HEK293 (cell line): Measurements from ENCODE around the gene AGRN.

Source experiments
- BCL11B ChIP-seq: fragments of 450-650 bp; formaldehyde crosslinking; IDR thresholded peaks from 2 replicates; pipeline ENCODE4 v1.5.1; 2016; ENCODE audit warnings: low read depth, missing biosample characterization, missing genetic modification characterization
- EGR2 ChIP-seq: fragments of 450-650 bp; formaldehyde crosslinking; IDR thresholded peaks from 2 replicates; pipeline ENCODE4 v1.5.1; 2016; ENCODE audit warnings: low read depth, missing biosample characterization, missing genetic modification characterization
- GLIS1 ChIP-seq: fragments of 450-650 bp; formaldehyde crosslinking; IDR thresholded peaks from 2 replicates; pipeline ENCODE4 v1.5.1; 2016; ENCODE audit warnings: missing biosample characterization, missing genetic modification characterization
- KLF1 ChIP-seq: fragments of 450-650 bp; formaldehyde crosslinking; IDR thresholded peaks from 2 replicates; pipeline ENCODE4 v1.5.1; 2016; ENCODE audit warnings: missing biosample characterization, missing genetic modification characterization
- KLF10 ChIP-seq: fragments of 450-650 bp; IDR thresholded peaks from 2 replicates; pipeline ENCODE4 v1.5.1; 2018; ENCODE audit warnings: missing biosample characterization, mild to moderate bottlenecking, missing genetic modification characterization
- KLF16 ChIP-seq: fragments of 450-650 bp; formaldehyde crosslinking; IDR thresholded peaks from 2 replicates; pipeline ENCODE4 v1.5.1; 2017; ENCODE audit warnings: missing biosample characterization, missing genetic modification characterization
- PRDM1 ChIP-seq: fragments of 450-650 bp; formaldehyde crosslinking; IDR thresholded peaks from 2 replicates; pipeline ENCODE4; 2016; ENCODE audit warnings: missing biosample characterization, missing genetic modification characterization
- YY2 ChIP-seq: fragments of 450-650 bp; formaldehyde crosslinking; IDR thresholded peaks from 2 replicates; pipeline ENCODE4 v1.5.1; 2016; ENCODE audit warnings: missing biosample characterization, missing genetic modification characterization
- ZBTB1 ChIP-seq: fragments of 450-650 bp; formaldehyde crosslinking; IDR thresholded peaks from 2 replicates; pipeline ENCODE4 v1.5.1; 2016; ENCODE audit warnings: missing biosample characterization, missing genetic modification characterization
- ZBTB8A ChIP-seq: fragments of 450-650 bp; formaldehyde crosslinking; IDR thresholded peaks from 2 replicates; pipeline ENCODE4 v1.5.1; 2016; ENCODE audit warnings: missing biosample characterization, missing genetic modification characterization
- ZEB2 ChIP-seq: fragments of 450-650 bp; formaldehyde crosslinking; IDR thresholded peaks from 2 replicates; pipeline ENCODE4 v1.5.1; 2016; ENCODE audit warnings: missing biosample characterization, missing genetic modification characterization
- ZFP69B ChIP-seq: fragments of 450-650 bp; formaldehyde crosslinking; IDR thresholded peaks from 2 replicates; pipeline ENCODE4 v1.5.1; 2016; ENCODE audit warnings: missing biosample characterization, missing genetic modification characterization
- ZIC2 ChIP-seq: fragments of 450-650 bp; formaldehyde crosslinking; IDR thresholded peaks from 2 replicates; pipeline ENCODE4 v1.5.1; 2016; ENCODE audit warnings: missing biosample characterization, missing genetic modification characterization
- ZNF121 ChIP-seq: fragments of 450-650 bp; formaldehyde crosslinking; IDR thresholded peaks from 2 replicates; pipeline ENCODE4 v1.5.1; 2016; ENCODE audit warnings: missing biosample characterization, missing genetic modification characterization
- ZNF132 ChIP-seq: fragments of 450-650 bp; formaldehyde crosslinking; IDR thresholded peaks from 2 replicates; pipeline ENCODE4 v1.5.1; 2017; ENCODE audit warnings: missing biosample characterization, missing genetic modification characterization, borderline replicate concordance
- ZNF138 ChIP-seq: fragments of 450-650 bp; formaldehyde crosslinking; IDR thresholded peaks from 2 replicates; pipeline ENCODE4 v1.5.1; 2016; ENCODE audit warnings: missing biosample characterization, missing genetic modification characterization, borderline replicate concordance
- ZNF140 ChIP-seq: fragments of 450-650 bp; formaldehyde crosslinking; IDR thresholded peaks from 2 replicates; pipeline ENCODE4 v1.5.1; 2016; ENCODE audit warnings: missing biosample characterization, missing genetic modification characterization
- ZNF157 ChIP-seq: fragments of 450-650 bp; formaldehyde crosslinking; IDR thresholded peaks from 2 replicates; pipeline ENCODE4 v1.5.1; 2016; ENCODE audit warnings: missing biosample characterization, missing genetic modification characterization
- ZNF174 ChIP-seq: fragments of 450-650 bp; formaldehyde crosslinking; IDR thresholded peaks from 2 replicates; pipeline ENCODE4 v1.5.0; 2017; ENCODE audit warnings: missing biosample characterization, mild to moderate bottlenecking, missing genetic modification characterization
- ZNF175 ChIP-seq: fragments of 450-650 bp; formaldehyde crosslinking; IDR thresholded peaks from 2 replicates; pipeline ENCODE4 v1.5.1; 2016; ENCODE audit warnings: missing biosample characterization, missing genetic modification characterization
- ZNF311 ChIP-seq: fragments of 450-650 bp; formaldehyde crosslinking; IDR thresholded peaks from 2 replicates; pipeline ENCODE4 v1.5.1; 2017; ENCODE audit warnings: missing biosample characterization, missing genetic modification characterization, borderline replicate concordance
- ZNF324 ChIP-seq: fragments of 450-650 bp; formaldehyde crosslinking; IDR thresholded peaks from 2 replicates; pipeline ENCODE4 v1.5.1; 2016; ENCODE audit warnings: missing biosample characterization, missing genetic modification characterization
- ZNF37A ChIP-seq: fragments of 450-650 bp; IDR thresholded peaks from 2 replicates; pipeline ENCODE4 v1.5.1; 2018; ENCODE audit warnings: missing biosample characterization, missing genetic modification characterization
- ZNF394 ChIP-seq: fragments of 450-650 bp; formaldehyde crosslinking; IDR thresholded peaks from 2 replicates; pipeline ENCODE4 v1.5.1; 2016; ENCODE audit warnings: missing biosample characterization, missing genetic modification characterization, mild to moderate bottlenecking, moderate library complexity, borderline replicate concordance
- ZNF48 ChIP-seq: fragments of 450-650 bp; formaldehyde crosslinking; IDR thresholded peaks from 2 replicates; pipeline ENCODE4 v1.5.1; 2016; ENCODE audit warnings: missing biosample characterization, missing genetic modification characterization
- ZNF571 ChIP-seq: fragments of 450-650 bp; formaldehyde crosslinking; IDR thresholded peaks from 2 replicates; pipeline ENCODE4 v1.5.0; 2017; ENCODE audit warnings: missing biosample characterization, missing genetic modification characterization
- ZNF600 ChIP-seq: fragments of 450-650 bp; formaldehyde crosslinking; IDR thresholded peaks from 2 replicates; pipeline ENCODE4 v1.5.1; 2016; ENCODE audit warnings: missing biosample characterization, missing genetic modification characterization
- ZNF692 ChIP-seq: fragments of 450-650 bp; formaldehyde crosslinking; IDR thresholded peaks from 2 replicates; pipeline ENCODE4 v1.5.1; 2016; ENCODE audit warnings: missing biosample characterization, missing genetic modification characterization
- ZNF707 ChIP-seq: fragments of 450-650 bp; formaldehyde crosslinking; IDR thresholded peaks from 2 replicates; pipeline ENCODE4 v1.5.1; 2016; ENCODE audit warnings: missing biosample characterization, missing genetic modification characterization
- ZNF76 ChIP-seq: fragments of 450-650 bp; formaldehyde crosslinking; IDR thresholded peaks from 2 replicates; pipeline ENCODE4; 2016; ENCODE audit warnings: low read depth, missing biosample characterization, missing genetic modification characterization, borderline replicate concordance
- ZNF776 ChIP-seq: fragments of 450-650 bp; formaldehyde crosslinking; IDR thresholded peaks from 2 replicates; pipeline ENCODE4 v1.5.0; 2017; ENCODE audit warnings: missing biosample characterization, missing genetic modification characterization, borderline replicate concordance
- ZNF785 ChIP-seq: fragments of 450-650 bp; formaldehyde crosslinking; IDR thresholded peaks from 2 replicates; pipeline ENCODE4 v1.5.1; 2016; ENCODE audit warnings: missing biosample characterization, missing genetic modification characterization
- ZNF843 ChIP-seq: fragments of 450-650 bp; formaldehyde crosslinking; IDR thresholded peaks from 2 replicates; pipeline ENCODE4 v1.5.1; 2016; ENCODE audit warnings: missing biosample characterization, missing genetic modification characterization
- ZSCAN30 ChIP-seq: fragments of 450-650 bp; IDR thresholded peaks from 2 replicates; pipeline ENCODE4 v1.5.1; 2018; ENCODE audit warnings: missing biosample characterization, mild to moderate bottlenecking, missing genetic modification characterization, moderate library complexity
- ZSCAN4 ChIP-seq: fragments of 450-650 bp; formaldehyde crosslinking; IDR thresholded peaks from 2 replicates; pipeline ENCODE4 v1.5.1; 2017; ENCODE audit warnings: missing biosample characterization, missing genetic modification characterization
- TF ChIP-seq, protein P1 (sequence below): fragments of 450-650 bp; formaldehyde crosslinking; IDR thresholded peaks from 2 replicates; pipeline ENCODE4 v1.5.1; 2016; ENCODE audit warnings: missing biosample characterization, missing genetic modification characterization
- TF ChIP-seq, protein P2 (sequence below): fragments of 450-650 bp; formaldehyde crosslinking; IDR thresholded peaks from 2 replicates; pipeline ENCODE4 v1.5.1; 2016; ENCODE audit warnings: missing biosample characterization, missing genetic modification characterization

AGRN gene

DNA sequence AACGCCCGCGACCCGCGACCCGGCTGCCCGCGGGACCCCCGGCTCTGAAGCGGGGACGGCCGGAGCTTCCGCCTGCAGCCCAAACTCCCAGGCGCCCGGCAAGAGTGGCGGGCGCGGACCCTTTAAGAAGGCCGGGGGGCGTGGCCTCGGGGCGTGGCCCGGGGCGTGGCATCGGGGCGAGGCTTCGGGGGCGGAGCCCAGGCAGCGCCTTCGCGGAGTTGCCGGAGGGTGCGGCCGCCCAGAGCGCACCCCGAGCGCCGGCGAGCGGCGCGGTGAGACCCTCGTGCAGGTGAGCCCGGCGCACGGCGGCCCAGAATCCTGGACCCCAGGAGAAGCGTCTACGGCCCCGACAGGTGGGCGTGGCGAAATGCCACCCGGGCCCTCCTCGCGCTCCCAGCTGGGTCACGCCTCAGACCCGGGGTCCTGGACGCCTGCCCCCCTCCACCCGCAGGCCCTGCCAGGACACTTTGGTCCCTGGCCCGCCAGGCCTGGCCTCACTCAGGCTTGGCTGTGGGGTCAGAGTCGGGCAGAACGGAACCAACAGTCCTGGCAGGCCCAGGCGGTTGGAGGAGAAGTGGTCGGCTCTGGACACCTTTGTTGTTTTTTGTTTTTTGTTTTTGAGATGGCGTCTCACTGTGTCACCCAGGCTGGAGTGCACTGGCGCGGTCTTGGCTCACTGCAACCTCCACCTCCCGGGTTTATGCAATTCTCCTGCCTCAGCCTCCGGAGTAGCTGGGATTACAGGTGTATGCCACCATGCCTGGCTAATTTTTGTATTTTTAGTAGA lies 39.8 kb downstream of the AGRN start (continued):
- TF ChIP-seq ZBTB8A (tag by site-specific recombination) (no peak), ZNF692 (tag by site-specific recombination) (0 out of 2 replicates have a peak, but pooled peaks have one; percentile 4), ZNF571 (tag by site-specific recombination) (no peak), ZNF140 (tag by site-specific recombination) (no peak), ZNF76 (no peak), ZNF600 (tag by site-specific recombination) (peak; percentile 71), KLF10 (tag by site-specific recombination) (peak; percentile 89), ZNF707 (no peak), ZSCAN4 (tag by site-specific recombination) (no peak), BCL11B (tag by site-specific recombination) (peak; percentile 69; the same call in 1 of the 2 replicates), ZNF776 (tag by site-specific recombination) (no peak), KLF16 (tag by site-specific recombination) (no peak), KLF1 (peak; percentile 71), YY2 (tag by site-specific recombination) (no peak), ZNF311 (tag by site-specific recombination) (no peak), ZNF121 (tag by site-specific recombination) (no peak), ZFP69B (tag by site-specific recombination) (no peak), ZNF174 (tag by site-specific recombination) (no peak), PRDM1 (tag by site-specific recombination) (no peak), GLIS1 (tag by site-specific recombination) (peak; percentile 35; the same call in 1 of the 2 replicates), ZBTB1 (tag by site-specific recombination) (no peak), EGR2 (tag by site-specific recombination) (no peak), ZEB2 (tag by site-specific recombination) (peak; percentile 10; the same call in 1 of the 2 replicates), ZNF324 (tag by site-specific recombination) (no peak), ZNF175 (tag by site-specific recombination) (no peak), ZIC2 (tag by site-specific recombination) (peak; percentile 32; the same call in 1 of the 2 replicates), ZNF157 (tag by site-specific recombination) (no peak), ZNF843 (tag by site-specific recombination) (no peak), ZNF785 (tag by site-specific recombination) (no peak), ZSCAN30 (tag by site-specific recombination) (0 out of 2 replicates have a peak, but pooled peaks have one; percentile 10), ZNF48 (tag by site-specific recombination) (no peak), ZNF394 (tag by site-specific recombination) (peak; percentile 35; the same call in 1 of the 2 replicates), ZNF138 (tag by site-specific recombination) (no peak), ZNF132 (tag by site-specific recombination) (no peak), ZNF37A (tag by site-specific recombination) (no peak)
- TF ChIP-seq, protein P1, sequence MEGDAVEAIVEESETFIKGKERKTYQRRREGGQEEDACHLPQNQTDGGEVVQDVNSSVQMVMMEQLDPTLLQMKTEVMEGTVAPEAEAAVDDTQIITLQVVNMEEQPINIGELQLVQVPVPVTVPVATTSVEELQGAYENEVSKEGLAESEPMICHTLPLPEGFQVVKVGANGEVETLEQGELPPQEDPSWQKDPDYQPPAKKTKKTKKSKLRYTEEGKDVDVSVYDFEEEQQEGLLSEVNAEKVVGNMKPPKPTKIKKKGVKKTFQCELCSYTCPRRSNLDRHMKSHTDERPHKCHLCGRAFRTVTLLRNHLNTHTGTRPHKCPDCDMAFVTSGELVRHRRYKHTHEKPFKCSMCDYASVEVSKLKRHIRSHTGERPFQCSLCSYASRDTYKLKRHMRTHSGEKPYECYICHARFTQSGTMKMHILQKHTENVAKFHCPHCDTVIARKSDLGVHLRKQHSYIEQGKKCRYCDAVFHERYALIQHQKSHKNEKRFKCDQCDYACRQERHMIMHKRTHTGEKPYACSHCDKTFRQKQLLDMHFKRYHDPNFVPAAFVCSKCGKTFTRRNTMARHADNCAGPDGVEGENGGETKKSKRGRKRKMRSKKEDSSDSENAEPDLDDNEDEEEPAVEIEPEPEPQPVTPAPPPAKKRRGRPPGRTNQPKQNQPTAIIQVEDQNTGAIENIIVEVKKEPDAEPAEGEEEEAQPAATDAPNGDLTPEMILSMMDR, result no peak
- TF ChIP-seq, protein P2, sequence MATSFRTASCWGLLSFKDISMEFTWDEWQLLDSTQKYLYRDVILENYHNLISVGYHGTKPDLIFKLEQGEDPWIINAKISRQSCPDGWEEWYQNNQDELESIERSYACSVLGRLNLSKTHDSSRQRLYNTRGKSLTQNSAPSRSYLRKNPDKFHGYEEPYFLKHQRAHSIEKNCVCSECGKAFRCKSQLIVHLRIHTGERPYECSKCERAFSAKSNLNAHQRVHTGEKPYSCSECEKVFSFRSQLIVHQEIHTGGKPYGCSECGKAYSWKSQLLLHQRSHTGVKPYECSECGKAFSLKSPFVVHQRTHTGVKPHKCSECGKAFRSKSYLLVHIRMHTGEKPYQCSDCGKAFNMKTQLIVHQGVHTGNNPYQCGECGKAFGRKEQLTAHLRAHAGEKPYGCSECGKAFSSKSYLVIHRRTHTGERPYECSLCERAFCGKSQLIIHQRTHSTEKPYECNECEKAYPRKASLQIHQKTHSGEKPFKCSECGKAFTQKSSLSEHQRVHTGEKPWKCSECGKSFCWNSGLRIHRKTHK (tag by site-specific recombination), result no peak
